SK-N-DZ (cell line): ENCODE measurements around the gene TSNAXIP1.
A peak's percentile ranks its signal among the peaks of the same experiment; 100 is the strongest.

Source experiments
- DNase-seq: peaks from one replicate; pipeline ENCODE4 v3.0.0-alpha.2; 2015; ENCODE audit warnings: low spot score

The TSNAXIP1 gene

DNA sequence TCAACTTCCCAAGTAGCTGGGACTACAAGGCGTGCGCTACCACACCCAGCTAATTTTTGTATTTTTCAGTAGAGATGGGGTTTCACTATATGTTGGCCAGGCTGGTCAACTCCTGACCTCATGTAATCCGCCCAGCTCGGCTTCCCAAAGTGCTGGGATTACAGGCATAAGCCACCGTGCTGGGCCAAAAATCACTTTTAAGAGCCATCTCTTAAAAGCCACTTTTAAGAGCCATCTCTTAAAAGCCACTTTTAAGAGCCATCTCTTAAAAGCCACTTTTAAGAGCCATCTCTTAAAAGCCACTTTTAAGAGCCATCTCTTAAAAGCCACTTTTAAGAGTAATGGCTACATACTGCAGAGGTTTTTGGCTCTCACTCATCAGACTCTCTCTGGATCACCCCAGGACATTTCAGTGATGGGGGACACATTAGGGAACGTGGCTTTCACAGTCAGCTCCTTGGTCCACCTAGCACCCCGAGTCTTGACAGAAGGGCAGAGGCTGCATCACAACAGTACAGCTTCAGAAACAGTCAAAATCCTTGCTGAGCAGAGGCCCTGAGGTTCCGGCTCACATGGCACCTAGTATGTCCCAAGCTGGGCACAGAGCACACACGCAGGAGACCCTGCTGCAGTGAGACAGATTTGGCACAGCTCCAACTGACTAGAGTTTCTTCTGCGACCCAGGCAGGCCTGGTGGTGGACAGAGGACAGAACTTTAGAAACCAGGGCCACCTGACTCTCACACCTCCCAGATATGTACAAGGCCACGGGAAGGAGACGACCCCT is 23.9 kb upstream of the TSNAXIP1 start:
- DNase-seq = no peak

DNA sequence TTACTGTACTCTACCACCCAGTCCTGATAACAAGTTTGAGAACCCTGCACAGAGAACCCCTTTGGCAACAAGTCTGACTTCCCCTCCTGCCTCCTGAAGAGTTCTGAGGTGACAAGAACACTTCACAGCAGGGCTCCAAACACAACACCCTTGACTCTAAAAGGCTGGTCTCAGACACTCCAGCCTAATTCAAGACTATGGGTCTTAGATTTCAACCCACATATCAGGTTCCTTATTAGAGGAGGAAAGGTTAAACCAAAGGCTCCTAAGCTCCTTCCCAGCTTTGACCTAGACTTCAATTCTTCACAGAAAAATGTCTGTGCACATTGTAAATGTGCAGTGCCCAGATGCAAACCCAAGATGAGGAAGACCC is 23.4 kb upstream of the TSNAXIP1 start:
- DNase-seq = no peak

DNA sequence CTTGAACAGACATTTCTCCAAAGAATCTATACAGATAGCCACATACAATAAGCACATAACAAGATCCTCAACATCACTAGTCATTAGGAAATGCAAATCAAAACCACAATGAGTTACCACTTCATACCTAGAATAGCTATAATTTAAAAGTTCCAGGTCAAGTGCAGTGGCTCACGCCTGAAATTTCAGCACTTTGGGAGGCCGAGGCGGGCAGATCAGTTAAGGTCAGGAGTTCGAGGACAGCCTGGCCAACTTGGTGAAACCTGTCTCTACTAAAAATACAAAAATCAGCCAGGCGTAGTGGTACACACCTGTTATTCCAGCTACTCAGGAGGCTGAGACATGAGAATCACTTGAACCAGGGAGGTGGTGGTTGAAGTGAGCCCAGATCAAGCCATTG is 20.2 kb upstream of the TSNAXIP1 start:
- DNase-seq = no peak

DNA sequence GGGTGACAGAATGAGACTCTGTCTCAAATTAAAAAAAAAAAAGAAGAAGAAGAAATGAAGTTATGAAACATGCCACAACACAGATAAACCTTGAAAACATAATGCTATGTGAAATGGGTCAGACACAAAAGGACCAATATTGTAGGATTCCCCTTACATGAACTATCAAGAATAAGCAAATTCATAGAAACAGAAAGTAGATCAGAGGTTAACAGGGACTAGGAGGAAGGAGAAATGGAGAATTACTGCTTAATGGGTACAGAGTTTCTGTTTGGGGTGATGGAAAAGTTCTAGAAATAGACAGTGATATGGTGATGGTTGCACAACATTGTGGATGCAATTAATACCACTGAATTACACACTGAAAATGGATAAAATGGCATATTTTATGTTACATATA is 16.6 kb upstream of the TSNAXIP1 start:
- DNase-seq = no peak

DNA sequence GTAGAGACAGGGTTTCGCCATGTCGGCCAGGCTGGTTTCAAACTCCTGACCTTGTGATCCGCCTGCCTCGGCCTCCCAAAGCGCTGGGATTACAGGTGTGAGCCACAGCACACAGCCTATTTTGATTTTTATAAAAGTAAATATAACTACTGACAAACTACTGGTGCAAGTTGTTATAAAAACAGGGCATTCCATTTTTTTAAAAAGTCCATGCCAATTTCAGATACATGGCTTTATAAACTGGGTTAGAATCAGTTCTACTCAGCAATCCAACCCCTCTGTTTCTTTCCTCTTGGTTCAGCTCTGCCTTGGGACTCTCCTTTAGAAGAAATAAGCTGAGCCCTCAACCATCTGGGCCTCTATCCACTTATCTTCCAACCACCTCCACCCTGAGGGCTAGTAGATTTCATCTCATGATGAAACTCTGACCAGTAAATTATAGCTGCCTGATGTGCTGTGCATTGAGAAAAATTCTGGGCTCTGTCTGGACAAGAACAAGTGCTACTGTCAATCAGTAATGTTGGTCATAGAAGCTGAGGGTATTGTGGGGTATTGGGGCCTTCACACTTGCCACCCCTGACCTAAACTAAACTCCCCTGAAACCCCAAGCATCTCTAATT is 10.5 kb upstream of the TSNAXIP1 start:
- DNase-seq = no peak

DNA sequence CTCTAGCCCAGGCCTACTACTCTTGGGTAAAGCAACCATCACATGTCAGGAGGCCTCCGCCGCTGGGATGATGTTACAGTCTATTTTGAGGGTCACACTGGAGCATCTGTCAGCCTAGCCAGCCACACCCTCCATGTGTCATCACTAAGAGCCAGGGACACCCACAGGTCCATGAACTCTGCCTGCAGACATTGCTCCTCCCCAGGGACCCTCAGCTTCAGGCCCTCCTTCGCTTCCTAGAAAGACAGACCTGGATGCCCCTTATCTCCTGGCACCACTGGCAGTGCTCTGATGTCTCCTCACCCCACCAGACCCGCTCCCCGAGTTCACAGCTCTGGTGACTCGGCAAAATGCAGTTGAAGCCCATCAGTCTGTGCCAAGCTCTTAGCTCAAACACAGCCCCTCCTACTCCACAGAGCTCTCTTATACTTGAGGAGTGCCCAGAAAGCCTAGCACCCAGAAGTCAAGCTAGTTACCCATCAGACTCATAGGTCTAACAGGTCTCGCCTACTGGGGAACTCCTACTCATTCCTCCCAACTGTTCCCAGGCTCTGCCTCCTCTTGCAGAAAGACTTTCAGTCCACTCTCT is 6.3 kb upstream of the TSNAXIP1 start:
- no peak for DNase-seq

DNA sequence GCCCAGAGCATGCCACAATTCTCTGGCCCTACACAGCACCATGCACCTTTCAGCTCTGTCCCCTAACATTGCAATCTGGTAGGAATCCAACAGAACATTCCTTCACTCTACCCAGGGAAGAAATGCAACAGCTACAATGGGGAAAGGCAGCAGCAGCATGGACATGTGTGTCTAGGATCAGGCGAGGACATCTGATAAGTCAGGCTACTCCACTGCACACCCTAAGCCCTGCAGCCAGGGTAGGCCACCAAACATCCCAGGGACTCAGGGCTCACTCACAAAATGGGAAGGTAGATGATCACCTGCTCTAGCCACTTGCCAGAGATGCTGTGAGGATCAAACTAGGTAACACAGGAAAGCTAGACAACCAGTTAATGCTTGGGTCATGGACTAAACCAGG is 5.4 kb upstream of the TSNAXIP1 start:
- no peak for DNase-seq

DNA sequence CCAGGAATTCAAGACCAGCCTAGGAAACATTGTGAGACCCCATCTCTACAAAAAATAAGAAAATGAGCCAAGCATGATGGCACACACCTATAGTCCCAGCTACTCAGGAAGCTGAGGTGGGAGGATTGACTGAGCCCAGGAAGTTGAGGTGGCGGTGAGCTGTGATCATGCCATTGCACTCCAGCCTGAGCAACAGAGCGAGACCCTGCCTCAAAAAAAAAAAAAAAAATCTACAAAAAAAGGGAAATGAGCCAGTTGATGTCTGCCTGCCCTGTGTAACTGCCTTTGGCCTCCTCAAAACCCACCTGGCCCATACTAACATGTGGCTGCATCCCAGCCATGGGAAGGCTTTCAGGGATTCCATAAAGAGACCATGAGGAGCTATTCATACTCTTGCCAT is 4.8 kb upstream of the TSNAXIP1 start:
- DNase-seq = no peak

DNA sequence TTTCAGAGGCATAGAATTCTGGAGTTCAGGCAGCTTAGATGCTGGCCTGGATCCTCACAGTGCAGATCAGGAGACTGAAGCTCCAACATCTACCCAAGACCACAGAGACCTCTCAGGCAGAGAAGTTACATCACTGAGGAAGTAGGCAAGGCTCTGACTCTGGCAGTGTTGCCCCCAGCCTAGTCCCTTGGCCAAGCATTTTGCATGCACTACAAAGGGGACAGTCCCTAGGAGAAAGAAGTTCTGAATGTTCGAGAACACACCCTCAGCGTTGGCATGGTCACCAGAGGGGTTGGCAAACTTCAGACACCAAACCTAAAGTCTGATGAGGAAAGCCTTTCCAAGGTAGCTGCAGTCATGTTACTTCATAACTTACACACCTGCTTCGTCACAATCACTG is 2.8 kb upstream of the TSNAXIP1 start:
- no peak for DNase-seq

DNA sequence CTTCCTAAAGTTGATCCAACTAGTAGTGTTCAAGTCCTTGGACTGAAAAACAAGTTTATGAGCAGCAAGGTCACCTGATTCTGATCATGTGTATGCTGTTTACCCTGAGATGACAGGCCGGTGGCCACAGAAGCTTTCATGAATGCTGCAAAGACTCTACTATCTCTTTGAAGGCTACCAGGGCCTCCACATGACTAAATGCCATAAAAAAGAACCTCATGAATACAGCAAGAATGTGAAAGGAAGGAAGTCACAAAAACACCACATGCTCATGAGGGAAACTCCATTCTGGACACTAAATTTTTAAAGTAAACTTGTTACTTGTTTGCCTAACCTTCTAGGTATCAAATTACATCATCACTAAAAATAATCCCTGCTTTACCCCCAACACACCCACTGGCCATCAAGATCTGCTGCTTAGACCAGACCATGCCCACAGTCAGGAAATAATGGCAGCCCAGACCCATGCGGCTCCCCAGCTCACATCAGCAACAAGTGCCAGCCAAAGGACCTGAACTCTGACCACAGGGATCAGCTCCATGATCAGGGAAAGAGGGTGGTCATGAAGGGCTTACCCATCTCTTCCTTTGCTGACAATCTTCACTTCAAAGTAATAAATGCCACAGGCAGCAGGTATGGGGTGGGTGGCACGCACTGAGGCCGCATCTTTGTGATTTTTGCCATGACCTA is 1.7 kb upstream of the TSNAXIP1 start:
- no peak for DNase-seq

DNA sequence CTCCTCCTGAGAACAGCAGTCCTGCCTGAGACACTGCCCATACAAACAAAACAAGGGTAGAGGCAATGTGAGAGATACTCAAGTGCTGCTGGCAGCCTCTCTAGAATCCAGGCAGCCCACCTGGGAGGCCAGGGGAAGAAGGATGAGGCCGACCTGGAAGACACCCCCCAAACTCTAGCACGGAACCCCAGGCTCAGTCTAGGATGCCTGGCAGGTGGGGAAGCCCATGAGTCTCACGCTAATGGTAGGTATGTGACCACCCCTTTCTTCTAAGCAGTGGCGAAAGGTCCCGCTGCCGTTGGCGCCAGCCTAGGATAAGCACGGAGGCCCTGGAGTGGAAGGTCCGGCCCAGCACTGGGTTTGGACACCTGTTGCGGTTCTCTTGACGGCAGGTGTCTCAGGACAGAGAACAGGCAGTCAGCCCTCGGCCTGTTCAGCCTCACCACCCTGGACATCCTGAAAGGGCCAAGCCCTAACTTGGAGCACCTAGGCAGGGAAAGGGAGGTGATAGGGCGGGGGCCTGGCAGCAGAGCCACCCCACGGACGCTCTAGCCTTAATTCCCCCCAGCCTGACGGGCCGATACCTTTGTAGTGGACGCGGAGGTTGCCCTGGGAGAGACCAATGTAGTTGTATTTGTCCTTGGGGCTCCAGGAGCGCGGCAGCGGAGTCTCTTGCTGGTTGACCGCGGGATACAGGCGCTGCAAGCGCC is 816 bp upstream of the TSNAXIP1 start:
- DNase-seq = no peak

DNA sequence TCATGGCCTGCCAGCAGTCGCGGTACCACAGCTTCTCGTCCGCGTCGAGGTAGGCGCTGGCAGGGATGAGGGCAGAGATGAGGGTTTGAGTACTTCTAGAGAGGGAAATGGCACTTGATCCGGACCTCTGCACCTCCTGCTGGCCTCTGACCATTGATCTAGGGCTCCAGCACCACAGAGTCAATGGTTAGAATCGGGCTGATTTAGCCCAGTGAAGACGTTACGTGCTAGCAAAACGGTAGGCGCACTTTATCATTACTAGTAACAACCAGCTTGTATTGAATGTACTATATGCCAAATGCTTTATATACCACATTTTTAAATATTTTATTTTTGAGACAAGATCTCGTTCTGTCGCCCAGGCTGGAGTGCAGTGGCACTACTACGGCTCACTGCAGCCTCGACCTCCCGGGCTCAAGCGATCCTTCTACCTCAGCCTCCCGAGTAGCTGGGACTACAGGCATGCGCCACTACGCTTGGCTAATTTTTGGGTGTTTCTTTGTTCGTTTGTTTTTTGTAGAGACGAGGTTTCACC is 526 bp downstream of the TSNAXIP1 start:
- DNase-seq = no peak

DNA sequence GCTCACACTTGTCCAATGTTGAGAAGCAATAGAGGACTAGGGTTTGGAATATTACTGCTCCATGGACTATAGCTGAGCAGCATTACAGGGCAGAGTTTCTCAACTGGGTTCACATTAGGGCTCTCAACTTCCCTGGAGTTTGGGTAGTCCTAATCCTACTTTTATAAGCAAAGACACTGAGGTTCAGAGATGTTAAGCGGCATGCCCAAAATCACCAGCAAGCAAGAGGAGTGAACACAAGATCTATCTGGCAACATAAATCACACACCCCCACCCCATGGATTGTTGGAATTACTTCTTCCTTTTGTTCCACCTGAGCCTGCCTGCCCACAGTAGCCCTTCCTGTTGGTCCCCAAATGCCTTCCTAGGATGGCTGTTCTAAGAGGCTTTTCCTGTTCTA is 5.2 kb downstream of the TSNAXIP1 start:
- DNase-seq = no peak

DNA sequence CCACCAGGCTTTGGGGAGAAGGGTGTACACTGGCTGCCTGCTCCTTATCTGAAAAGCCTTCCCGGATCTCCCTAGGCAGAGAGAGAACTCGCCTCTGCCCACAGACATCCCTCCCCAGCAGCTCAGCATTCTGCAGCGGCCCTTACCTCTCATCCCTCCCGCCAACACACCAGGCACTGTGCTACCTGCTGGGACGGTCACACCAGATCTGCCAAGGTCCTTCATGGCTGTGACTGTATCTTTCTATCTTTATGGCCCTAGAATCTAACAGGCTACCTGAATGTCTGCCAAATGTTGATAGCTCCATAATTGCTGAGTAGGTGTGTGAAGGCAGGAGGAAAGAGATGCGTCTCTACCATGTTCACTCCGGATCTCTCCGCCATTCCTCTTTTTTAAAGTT is 7.9 kb downstream of the TSNAXIP1 start:
- no peak for DNase-seq

DNA sequence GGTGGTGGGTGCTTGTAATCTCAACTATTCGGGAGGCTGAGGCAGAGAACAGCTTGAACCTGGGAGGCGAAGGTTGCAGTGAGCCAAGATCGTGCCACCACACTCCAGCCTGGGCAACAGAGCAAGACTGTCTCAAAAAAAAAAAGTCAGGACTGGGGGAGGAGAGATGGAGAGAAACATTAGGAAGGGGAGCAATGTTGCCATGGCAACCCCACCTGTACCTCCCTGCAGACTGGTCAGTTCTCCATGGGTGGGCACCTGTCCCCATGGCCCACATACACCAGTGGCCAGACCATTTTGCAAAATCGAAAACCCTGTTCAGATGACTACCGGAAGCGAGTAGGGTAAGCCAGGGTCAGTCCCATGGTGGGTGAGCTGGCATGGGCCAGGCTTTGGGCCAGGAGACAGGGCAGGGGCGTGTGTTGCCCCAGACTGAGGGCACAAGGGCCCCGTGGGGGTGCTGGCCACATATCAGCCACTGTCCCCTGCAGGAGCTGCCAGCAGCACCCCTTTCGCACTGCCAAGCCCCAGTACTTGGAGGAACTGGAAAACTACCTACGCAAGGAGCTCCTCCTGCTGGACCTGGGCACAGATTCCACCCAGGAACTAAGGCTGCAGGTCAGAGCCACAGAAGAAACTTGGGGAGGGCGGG is 14.0 kb downstream of the TSNAXIP1 start:
- DNase-seq = no peak

DNA sequence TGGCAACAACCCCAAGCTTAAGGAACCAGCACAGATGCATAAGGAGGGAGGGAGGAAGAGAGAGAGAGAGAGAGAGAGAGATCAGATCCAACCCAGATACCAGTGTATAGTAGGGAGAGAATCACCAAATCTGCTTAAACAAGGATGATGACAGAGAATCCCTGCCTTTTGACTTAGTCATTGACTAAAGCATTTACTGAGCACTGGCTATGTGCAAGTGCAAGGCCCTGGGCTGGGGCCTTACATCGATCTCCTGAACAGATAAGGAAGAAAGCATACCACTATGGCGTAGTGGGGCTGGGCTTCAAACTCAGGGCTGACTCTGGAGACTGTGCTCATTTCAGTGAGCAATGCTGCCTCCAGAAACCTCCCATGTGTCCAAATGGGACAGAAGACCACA is 15.8 kb downstream of the TSNAXIP1 start:
- DNase-seq = peak; percentile 37

DNA sequence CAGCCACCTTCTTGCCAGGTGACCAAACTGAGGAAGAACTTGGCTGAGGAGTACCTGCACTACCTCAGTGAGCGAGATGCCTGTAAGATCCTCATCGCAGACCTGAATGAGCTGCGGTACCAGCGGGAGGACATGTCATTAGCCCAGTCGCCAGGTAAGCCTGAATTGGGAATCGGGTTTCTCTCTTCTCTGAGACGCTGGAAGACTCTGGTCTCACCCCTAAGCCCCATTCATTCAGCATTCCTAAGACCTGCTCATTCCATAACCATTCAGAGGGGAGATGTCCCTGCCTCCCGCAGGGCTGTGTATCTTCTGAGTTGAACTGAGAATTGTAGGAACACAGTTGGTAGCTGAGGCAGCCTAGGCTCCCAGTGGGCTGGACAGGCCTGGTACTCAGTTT is 18.4 kb downstream of the TSNAXIP1 start:
- DNase-seq = no peak

DNA sequence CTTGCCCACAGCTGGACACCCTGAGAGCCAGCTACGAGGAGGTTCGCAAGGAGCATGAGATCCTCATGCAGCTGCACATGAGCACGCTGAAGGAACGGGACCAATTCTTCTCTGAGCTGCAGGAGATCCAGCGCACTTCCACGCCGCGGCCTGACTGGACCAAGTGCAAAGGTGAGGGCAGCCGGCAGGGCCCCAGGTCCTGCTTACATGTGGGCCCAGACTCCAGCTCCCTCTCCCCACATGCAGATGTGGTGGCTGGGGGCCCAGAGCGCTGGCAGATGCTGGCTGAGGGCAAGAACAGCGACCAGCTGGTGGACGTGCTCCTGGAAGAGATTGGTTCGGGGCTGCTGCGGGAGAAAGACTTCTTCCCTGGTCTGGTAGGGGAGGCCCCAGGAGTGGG is 19.2 kb downstream of the TSNAXIP1 start:
- no peak for DNase-seq

DNA sequence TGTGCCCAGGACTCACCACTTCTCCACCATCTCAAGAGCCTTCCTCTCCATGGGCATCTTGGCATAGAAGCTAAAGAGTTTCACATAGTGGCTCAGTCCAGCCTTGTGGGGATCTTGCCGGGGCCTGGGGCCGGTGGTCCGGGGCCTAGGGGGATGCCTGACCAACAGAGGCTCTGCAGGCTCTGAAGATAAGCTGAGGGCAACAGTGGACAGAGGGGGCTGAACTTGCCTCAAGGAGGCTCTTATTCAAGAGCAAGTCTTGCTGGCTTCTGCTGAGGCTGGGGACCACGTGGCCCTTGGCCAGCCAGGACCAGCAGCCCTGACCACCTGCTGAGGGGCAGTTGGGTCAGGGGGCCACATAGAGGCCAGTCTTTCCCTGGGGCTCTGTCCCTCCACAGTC is 22.0 kb downstream of the TSNAXIP1 start:
- no peak for DNase-seq

DNA sequence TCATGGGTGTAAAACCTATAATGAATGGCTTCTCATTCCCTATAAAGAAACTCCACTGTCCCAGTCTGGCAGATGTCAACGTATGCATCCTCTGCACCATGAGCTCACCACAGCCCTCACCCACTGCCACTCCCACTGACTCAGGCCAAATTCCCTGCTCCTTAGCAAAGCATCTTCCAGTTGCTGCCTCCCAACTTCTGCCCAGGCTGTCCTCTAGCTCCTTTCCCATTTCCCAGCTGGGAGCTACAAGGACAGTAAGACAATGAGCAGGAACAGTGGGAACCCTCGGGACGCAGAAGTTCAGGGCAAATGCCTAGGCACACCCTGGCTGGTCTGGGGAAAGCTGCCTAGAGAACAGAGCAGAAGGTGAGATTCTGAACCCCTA is 26.3 kb downstream of the TSNAXIP1 start:
- no peak for DNase-seq
